Measurements from ENCODE around the gene LRP1B.

GRCh38 chr2:142038826-142039225 is 92.0 kb downstream of the LRP1B start:
- TF ChIP-seq POLR2AphosphoS5 (IDR thresholded peaks at IDR 0.05; ENCODE audit: low read depth, low read length): no peak
- TF ChIP-seq REST (IDR thresholded peaks at IDR 0.05; ENCODE audit: insufficient read depth in 1 of 2, low read depth in 2 of 2, low read length in 2 of 2): no peak
- no peak for TF ChIP-seq SIN3A (IDR thresholded peaks at IDR 0.05; ENCODE audit: borderline replicate concordance, insufficient read depth, low read length)
- no peak for TF ChIP-seq TAF1 (IDR thresholded peaks at IDR 0.05; ENCODE audit: borderline replicate concordance, insufficient read depth, low read length)
- TF ChIP-seq FOXP2 (optimal IDR thresholded peaks at IDR 0.05; ENCODE audit: borderline replicate concordance, extremely low read depth, extremely low read length, insufficient read depth): no peak

All from PFSK-1 (cell line).